ENCODE data around the gene JCAD.

Gene JCAD

DNA sequence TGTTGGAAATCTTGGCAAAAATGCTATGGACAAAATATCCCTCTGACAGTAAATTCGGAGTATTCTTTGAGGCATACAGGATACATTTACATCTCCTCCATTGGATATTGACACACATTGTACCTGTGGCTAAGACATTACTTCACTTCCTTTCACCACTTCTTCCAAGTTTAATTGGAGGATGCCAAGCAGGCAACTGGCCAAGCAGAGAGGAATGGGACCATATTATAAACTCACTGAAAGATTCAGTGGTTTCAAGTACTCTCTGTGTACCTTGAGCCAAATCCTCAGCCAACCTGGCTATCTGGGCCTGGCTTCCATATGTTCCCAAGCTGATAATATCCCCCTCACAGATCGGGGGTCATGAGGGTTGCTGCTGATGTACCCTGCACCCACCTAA, 14.7 kb upstream of the JCAD start:
- DNase-seq = no peak

DNA sequence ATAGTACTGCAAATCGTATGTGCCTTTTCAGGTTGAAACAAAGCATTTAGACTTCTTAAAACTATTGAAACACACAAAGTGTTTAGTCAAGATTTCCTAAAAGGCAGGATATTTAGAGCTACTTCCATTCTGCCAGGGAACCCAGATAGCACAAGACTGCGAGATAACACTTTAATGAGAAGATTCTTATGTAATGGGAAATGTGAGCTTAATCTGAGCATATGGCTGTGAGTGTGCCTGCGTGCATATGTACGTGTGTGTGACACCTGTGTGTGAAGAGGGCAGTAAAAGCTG, 14.3 kb upstream of the JCAD start:
- DNase-seq = no peak

DNA sequence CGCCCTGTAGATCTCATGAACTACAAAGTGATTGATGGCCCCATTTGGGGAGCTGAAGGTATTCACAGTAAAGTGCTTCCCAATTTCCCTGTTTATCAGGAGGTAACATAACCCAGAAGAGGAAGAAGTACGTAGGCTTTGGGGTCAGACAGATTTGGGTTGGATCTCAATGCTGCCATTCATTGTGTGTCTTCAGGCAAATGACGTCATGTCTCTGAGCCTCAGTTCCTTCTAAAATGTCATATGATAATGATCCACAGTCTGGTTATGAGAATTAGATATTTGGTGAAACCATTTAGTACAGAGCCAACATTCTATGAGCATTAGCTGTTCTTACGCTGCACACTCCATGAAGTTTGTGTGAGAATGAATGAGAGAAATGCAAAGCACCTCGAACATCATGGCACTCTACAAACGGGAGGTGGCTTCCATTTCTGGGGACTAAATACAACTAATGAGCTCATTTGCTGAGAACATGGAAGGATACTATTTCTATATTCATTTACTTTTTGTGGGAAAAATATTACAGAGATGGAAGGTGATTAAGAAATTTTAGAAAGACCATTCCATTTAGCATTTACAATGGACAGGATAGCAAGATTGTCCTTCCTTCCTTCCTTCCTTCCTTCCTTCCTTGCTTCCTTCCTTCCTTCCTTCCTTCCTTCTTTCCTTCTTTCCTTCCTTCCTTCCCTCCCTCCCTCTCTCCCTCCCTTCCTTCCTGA, 13.8 kb upstream of the JCAD start:
- DNase-seq = no peak

DNA sequence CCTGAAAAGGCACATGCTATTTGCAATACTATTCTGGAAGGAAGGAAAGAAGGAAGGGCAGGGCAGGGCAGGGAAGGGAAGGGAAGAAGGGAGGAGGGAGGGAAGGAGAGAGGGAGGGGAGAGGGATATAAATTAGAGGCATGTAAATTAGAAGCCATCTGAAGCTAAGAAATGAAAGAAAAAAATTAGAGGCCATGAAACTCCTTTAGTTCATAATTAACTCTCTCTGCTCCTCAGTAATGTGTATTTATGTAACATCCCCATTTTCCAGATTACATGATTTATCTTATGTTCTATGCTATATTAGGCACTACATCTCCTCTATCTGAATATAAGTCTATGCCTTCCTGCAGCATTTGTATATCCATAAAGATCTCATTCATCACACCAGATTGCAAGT, 12.7 kb upstream of the JCAD start:
- DNase-seq = no peak

DNA sequence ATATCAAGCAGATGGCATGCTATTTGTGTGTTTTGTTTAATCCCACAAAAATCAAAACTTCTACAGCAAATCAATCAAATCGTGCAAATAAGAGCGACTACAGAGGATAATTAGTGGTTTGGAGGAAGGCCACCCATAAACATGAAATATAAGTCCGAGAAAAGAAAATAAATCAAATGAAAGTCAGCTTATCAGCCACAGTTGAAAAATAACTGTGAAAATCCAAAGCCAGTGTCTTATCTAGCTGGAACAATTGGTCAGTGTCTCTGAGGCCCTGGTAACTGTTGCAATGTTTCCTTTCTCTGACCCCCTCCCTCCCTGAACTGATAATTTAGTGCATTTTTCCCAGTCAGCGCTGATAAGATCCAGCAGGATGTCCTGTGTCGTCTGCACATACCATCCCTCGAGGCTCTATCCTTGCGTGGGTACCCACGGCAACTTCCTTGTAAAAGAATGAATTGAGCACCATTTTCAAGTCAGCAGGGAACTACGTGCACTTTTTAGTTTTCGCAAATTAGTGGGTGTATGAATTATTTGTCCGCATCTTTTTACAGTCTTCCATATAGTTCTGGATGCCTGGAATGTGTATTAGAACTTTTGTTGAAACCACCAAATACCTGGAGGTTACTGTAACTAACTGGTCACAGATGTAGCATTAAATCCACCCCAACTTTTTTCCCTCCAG, 10.8 kb upstream of the JCAD start:
- no peak for DNase-seq

DNA sequence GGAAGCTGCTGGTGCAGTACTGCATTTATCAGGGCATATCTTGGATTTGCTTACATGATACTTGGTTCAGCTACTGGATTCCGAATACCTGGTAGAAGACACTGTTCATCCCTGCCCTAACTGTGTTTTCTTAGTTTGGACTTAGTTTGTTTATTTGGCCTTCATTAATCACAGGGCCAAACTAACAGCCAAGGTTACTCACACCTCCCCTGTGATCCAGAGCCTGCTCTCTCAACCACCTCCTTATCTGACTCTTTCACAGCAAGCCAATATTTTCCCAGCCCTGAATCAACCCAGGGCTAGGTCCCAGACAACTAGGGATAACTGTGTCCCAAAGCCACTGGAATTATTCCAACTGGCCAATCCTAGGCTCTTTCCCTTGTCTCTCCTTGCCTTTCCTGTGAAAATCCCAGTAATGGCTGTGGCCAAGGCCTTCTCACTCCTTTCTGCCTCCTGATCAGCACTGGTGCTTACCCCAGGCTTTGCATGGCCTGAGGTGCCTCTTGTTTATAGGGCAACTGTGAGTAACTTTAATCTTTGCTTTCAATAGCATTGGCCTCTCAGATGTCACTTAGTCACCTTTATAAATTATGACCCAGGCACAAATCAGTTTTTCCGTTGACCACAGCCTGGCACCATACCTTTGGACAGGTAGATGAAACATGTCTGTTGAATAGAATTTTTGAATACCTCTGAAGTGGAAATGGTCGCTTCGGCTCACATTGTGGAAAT, 9.3 kb upstream of the JCAD start:
- DNase-seq = no peak

DNA sequence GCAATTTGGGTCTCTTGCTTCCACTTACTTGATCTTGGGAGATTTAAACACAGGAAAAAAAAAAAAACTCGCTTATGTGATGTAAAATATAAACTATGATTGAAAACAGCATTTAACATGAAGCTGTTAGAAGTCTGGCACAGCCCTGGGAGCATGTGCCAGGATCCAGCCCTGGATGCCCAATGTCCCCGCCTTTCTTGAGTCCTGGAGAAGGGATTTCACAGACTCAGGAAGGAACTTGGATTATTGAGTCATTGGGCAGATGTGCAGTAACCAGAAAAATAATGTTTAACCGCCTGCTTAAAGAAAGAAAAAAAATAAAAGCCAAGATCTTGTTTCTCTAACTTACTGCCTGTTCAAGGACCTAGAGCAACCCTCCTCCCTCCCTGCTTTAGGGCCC, 3.7 kb upstream of the JCAD start:
- no peak for DNase-seq

DNA sequence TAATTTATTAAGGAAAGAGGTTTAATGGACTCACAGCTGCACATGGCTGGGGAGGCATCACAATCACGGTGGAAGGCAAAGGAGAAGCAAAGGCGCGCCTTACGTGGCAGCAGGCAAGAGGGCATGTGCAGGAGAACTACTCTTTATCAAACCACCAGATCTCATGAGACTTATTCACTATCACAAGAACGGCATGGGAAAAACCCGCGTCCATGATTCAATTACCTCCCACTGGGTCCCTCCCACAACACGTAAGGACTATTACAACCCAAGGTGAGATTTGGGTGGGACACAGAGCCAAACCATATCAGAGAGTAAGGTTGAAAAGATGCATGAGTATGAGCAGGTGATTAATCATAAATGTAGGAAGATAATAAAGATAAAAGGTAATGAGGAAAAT, 3.2 kb upstream of the JCAD start:
- DNase-seq = no peak

DNA sequence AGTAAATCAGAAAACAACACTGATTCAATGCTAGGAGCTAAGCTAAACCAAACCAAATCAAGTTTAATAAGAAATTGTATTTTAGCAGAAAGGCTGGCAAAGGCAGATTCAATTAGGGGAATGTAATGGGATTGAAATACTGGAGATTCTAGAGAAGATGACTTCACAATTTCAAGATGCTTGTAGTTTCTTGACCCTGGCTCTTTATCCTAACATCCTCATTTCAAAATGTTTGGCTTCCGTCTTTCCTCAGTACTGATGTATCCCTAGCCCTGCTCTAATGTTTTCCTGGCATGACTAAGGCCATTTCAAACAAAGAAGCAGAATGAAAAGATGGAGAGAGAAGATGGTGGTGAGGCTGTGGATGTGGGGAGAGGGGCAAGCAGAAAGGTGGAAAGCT, 2.7 kb upstream of the JCAD start:
- DNase-seq = no peak

DNA sequence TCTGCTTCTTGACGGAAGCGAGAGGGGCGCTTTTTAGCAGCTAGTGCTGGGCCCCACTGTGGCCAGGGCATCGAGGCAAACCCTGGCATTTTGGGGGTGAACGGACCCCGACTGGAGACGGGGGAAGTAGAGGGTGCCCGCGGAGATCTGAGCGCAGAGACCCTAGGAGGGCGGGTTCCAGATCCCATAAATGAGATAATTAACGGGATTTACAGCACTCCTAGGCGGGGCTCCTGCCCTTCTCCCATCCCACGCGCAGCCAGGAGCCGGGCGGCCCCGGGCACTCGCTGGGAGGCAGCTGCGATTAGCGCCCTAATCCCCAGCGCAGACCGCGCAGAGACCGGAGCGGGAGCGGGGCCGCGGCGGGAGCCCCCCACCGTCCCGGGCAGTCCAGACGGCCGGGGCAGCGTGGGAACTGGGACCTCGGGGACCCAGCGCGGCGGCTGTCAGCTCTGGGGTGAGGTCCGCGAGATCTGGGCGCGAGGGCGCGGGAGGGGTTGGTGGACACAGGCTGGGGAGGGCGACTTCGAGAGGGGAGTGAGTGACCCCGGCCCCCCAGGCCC, 735 bp downstream of the JCAD start:
- no peak for DNase-seq

DNA sequence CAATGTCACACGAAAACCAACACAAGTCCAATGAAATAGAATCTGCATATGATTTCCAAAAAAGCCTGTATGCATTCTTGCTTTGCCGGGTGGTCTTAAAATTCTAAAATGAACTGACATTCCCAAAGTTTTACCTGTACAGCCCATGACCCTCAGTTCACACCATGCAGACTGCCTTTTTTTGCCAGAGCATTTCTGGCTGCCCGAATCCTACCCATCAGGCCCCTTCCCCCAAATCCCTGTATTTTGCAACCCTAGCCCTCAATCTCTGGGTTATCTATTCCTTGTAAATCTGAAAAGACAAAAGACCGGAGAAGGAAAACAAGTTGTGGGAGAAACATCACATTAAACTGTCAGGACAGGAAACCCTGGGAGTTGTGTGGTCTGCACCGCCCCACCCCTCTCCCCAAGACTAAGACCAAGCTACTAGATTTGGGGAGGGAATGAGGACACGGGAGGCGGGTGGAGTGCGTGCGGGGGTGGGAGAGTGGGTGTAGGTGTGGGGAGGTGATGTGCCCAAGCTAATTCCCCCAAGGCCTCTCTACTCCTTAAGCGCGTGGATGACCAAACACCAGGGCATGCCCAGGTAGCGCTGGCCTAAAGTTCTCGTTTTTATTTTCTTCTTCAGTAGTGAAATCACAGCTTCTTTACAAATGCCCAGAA, 1.4 kb downstream of the JCAD start:
- no peak for DNase-seq

DNA sequence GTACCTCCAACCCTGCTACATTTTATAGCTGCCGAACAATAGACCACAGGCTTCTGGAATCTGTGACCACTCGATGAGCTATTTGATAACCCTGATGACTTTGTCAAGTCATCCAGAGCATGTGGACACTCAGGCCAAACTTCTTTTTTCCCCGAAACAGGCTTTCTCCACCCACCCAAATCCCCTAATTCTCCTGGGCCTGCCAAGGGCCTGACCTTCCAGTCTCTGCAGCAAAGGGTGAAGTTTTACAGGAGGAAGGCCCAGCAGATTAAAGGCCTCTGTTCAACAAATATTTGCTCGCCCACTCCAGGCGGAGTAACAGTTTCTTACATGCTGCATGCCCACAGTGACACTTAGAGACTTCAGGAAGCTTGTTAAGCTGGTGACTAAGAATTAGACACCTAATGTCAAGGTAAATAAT, 2.0 kb downstream of the JCAD start:
- no peak for DNase-seq

DNA sequence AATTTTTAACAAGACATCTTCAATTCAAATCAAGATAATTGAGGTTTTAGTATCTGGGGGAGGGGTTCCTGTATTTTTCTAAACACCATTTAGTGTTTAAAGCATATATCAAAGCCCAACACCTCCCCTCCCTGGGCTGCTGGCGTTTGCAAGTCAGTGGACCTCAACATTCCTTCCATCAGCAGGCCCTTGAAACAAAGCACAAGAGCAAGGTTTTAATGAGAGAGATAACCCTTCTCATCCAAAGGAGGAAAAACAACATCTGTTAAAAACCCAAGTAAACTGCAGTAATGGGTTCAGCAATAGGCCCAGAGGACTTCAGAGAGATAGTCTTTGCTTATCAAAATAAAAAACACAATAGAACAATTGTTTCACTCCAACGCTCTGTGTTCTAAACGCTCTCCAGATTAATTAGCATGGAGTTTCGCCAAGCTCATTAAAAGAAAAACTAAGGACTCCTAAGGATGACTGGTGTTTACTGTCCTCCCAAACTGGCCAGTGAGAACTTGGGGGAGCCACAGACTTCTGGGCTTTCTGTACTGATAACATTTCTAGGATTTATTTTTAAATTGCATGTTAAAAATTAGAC, 2.5 kb downstream of the JCAD start:
- DNase-seq = no peak

DNA sequence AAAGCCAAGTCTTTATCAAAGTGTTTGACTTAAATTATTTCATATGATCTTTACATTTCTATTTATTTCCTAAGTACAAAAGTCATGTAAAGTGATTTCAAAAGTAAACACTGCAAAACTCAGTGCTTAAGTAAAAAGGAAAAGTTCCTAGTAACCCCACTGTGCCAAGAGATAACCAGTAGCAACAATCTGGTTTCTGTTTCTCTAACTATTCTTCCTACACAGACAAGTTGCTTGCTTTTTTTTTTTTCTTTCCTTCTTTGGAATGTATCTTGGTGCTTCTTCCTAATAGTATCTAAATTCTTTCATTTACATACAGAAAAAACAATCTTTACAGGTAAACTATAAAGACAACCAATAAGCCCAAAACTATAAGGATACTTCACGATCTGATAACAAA, 3.1 kb downstream of the JCAD start:
- no peak for DNase-seq

DNA sequence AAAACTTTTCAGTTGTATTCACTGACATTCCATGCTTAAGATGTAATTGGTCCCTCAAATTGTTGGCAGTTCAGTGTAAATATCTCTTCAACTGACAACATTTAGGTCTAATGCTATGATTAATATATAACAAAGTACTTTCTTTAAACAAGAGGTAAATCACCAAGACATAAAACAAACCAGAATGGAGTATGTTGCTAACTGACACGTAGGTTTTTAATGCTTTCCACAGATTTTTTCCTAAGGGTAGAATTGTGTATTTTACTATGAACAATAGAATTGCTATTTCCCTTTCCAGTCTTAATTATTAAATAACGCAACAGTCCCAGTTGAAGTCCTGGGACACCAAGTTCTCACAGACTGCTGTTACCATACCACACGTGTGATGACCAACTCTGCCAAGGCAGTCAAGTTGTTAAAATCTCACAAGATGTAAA, 4.1 kb downstream of the JCAD start:
- no peak for DNase-seq

DNA sequence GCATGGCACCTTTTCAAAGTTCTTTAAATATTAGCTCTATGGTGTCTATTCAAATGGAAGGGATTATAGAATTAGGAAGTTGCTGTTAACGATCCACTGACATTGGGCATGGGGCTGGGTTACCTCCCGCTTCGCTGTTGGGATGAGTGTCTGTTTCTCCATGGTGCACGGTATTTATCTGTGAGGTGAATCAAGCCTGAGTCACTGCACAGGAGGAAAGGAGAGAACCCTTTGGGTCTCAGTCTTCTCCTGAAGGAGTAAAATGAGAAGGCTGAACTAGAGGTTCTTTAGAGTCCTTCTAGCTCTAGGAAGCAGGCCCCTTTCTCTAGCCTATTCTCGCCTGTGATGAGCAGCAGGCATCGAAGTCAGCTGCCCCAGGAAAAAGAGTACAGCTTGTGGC, 7.3 kb downstream of the JCAD start:
- no peak for DNase-seq

DNA sequence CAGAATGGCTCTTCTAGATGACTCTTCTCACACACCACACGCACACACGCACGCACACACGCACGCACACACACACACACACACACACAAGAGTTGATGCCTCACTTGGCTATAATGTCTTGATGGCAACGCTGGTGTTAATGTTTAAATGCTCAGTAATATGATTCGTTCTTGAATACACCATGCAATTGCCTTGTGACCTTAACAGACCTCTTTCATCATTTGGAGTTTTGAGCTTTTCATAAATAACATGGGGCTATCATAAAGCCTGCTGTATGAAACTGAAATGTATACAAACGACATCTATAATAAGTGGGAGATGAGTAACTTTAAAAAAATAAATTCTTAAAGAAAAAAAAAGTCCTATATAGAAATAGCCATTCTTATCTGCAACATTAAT, 8.2 kb downstream of the JCAD start:
- DNase-seq = no peak

DNA sequence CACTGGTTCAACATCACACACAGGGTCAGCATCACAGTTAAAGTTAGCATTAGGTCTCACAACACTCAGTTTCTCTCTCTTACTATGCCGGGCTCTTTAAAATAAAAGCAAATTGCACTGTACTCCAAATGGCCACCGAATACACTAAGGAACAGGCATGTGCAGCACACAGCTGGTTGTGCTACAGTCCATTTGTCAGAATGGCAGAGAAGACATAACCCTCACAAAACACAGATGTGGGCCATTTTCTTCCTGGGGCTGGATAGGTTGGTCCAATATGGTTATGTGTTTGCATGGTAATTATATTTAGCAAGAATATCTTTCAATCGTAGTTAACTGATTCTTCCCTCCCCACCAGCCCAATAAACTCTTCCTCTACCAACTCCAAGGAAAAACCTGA, 9.0 kb downstream of the JCAD start:
- DNase-seq = no peak

DNA sequence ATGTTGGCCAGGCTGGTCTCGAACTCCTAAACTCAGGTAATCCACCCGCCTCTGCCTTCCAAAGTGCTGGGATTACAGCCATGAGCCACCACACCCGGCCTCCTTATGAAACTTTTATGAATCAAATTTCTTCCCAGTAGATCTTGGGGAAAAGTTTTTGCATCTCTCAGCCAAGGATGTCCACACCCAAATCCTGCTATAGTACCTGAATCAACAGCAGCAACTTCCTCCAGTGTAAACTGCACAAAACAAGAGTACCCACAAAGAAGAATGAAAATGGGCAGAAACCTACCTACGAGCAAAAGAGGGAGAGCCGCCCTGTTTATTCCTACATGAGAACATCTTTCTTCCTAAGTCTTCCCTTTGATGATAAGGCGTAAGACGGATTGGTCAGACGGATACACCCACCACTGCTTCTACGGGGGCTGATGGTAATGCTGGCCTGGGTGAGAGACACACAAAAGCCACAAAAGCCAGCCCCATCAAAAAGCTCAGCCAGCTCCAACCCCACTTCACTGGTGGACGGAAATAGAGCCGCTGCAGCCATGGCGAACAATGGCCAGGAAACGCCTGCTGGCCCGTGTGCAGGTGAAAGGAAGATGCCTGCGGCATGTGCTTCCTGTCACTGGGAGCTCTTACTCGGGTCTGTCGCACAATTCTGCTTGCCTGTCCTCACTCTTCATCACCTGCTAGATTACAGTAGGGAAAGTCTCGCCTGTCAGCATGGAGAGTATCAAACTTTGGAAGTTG, 10.4 kb downstream of the JCAD start:
- DNase-seq = no peak

DNA sequence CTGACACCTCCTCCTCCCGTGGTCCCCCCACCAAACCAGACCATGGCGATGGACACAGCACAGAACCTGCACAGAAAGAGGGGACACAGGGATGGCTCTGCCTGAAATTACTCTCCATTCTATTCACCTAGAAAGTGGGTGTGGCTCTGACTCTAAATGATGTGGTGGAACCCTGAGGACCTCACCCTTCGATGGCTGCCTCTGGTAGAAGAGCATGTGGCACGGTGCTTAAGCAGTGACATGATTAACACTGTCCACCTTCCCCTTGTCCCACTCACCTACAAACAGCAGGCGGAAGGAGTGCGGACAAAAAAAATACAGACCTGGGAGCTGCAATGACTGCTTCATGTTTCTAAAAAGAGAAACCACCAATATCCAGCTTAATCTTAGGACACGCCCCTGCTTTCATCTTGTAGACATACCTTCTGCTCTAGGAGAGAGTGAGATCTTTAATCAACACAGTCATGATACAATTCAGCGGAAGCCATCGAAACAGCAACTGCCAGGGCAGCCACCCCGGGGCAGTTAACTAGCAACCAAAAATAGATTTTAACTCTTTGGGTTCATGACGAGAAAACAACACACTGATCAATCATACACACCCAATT, 11.4 kb downstream of the JCAD start:
- DNase-seq = peak; percentile 32

DNA sequence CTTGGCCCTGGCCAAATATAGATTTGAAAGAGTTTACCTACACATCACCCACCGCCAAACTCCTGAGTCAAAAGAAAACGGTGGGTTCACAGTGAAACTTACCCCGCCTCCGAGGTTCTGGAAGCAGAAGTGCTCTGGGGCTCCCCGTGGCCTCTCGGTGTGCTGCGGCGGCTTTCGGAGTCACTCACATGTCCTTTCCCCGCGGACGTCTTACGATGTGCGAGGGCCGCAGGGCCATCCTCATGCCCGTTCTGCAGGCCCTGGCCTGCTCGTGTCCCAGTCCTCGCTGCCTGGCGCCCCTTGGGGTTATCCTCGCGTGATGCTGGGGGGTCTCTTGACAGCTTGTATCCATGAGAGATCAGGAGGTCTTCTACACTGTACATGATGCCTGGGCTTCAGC, 12.0 kb downstream of the JCAD start:
- DNase-seq = no peak

DNA sequence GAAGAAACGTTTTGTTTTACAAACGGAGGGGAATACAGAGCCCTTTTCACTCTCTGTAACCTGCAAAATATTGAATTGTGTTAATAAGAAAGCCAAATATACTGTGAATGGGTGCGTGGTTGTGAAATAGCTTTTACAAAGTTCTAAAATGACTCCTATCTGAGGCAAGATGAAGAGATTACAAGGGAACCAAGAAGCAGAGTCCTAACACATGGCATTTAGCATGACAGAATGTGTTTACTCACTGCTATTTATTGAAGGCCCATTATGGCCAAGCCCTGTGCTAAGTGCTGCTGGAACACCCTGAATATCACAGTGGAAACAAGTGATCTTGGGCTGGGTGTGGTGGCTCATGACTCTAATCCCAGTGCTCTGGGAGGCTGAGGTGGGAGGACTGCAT, 12.9 kb downstream of the JCAD start:
- no peak for DNase-seq
